ENCODE data around the gene ADH5.
"Not testable (repeated sequence)": the region's sequence is repeated elsewhere in the genome, so short reads cannot be mapped to it uniquely, and the experiment has no call there.

The ADH5 gene

GRCh38 chr4:99028187-99028586, 60.4 kb downstream of the ADH5 start:
- no peak for DNase-seq

DNA sequence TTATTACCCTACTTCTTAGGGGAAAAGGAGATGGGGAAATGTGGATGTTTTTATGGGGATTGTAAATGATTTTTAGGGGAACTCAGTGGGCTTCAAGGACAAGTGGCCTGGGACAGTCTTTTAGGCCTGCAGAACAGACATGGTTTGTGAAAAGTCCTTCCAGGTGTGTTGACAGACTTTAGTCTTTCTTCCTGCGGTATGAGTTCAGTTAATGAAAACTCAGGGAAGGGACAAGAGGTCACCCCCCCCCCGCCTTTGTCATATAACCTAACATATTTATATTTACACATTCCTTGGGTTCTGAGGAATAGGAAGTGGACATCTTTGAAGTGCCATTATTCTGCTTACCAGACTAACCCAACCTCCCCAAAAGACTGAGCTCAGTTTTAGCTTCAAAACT, 61.3 kb downstream of the ADH5 start:
- no peak for DNase-seq

DNA sequence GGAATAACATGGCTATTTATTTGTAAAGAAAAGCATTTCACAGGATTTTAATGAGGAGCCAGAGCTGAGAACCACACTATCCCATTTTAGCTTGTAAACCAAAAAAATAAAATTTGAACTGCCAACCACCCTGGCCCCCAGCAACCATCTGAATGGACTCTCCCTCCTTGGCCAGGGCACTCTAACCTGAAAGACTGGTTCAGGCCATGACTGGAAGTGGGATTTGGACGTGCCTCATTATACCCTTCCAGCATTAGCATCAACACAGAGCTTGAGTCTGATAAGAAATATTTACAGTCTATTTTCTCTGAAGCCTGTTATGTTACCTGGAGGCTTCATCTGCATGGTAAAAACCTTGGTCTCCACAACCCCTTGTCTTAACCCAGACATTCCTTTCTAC, 63.1 kb downstream of the ADH5 start:
- no peak for DNase-seq

GRCh38 chr4:99024481-99025275, 63.9 kb downstream of the ADH5 start:
- DNase-seq, result no peak

DNA sequence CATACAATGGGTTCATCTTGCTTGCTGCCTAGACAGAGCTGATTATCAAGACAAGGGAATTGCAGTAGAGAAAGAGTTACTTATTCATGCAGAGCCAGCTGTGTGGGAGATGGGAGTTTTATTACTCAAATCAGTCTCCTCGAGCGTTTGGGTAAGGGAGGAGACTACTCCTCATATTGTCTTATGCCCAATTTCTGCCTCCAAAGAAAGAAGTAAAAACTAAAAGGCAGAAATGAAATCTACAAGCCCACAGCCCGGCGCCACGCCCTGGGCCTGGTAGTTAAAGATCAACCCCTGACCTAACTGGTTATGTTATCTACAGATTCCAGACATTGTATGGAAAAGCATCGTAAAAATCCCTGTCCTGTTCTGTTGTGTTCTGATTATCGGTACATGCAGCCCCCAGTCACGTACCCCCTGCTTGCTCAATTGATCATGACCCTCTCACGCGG, 64.8 kb downstream of the ADH5 start:
- not testable (repeated sequence) for DNase-seq

DNA sequence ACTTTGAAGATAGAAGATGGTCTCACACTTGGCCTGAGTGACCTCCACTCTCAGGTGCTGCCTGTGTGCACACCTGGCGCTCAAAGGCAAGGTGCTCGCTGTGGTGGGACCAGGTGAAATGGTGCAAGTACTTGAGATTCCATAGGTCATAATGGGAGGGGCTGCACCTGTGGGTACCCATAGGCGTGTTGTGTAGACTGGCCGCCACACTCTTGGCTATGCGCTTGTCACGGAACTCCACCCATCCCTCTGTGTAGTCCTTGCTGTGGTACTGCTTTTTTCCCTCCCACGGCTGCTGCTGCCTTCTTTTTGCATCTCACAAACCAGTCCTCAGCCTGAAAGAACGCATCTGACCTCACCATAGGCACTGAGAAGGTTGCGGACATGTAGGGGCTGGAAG, 66.0 kb downstream of the ADH5 start:
- DNase-seq, result no peak

GRCh38 chr4:99021386-99021785, 67.2 kb downstream of the ADH5 start:
- DNase-seq, result no peak
